GM12801 (cell line): Measurements from ENCODE around the gene SUN5.

ENCODE experiments used
- CTCF ChIP-seq: IDR thresholded peaks from one replicate; pipeline ENCODE4 v1.5.1; 2011; ENCODE audit warnings: control low read depth; ENCODE audit not compliant: insufficient read length; ENCODE audit errors: extremely low read depth

Gene SUN5

GRCh38 chr20:33015114-33015484 is 10.9 kb upstream of the SUN5 start:
- no peak for TF ChIP-seq CTCF

- TF ChIP-seq CTCF = no peak
These were observed 10.3 kb upstream of the SUN5 start for GRCh38 chr20:33014336-33015113.

- TF ChIP-seq CTCF = no peak
These were observed 9.6 kb upstream of the SUN5 start for GRCh38 chr20:33013701-33014326.

- no peak for TF ChIP-seq CTCF
These were observed 8.3 kb upstream of the SUN5 start for GRCh38 chr20:33012327-33013189.

- no peak for TF ChIP-seq CTCF
These were observed 6.6 kb upstream of the SUN5 start for GRCh38 chr20:33010674-33011449.

GRCh38 chr20:33010133-33010504 is 5.9 kb upstream of the SUN5 start:
- no peak for TF ChIP-seq CTCF
